Measurements from ENCODE around the gene MALSU1.

MALSU1 gene

GRCh38 chr7:23279819-23280525, 19.2 kb upstream of the MALSU1 start:
- no peak for DNase-seq (ENCODE audit: low read depth, low spot score)
- H3K27ac ChIP-seq: no peak overlapping the region

GRCh38 chr7:23283086-23283485, 16.1 kb upstream of the MALSU1 start:
- TF ChIP-seq POLR2AphosphoS5 (IDR thresholded peaks at IDR 0.05; ENCODE audit: borderline replicate concordance, low read depth, low read length) (no peak), EZH2 (IDR thresholded peaks at IDR 0.05) (no peak), FOXP2 (optimal IDR thresholded peaks at IDR 0.05; ENCODE audit: control extremely low read depth, extremely low read length, insufficient read depth) (no peak)
- no peak overlapping the region for H3K4me3 ChIP-seq

More at GRCh38 chr7:23279819-23280525, 19.2 kb upstream of the MALSU1 start:
- Histone ChIP-seq H3K9me3 (ENCODE audit: low read depth, low read length) (no peaks in the 10 kb centered on the region), H3K9ac (ENCODE audit: insufficient read length) (no peak overlapping the region), H3K36me3 (ENCODE audit: insufficient read depth, low read length) (no peaks in the 10 kb centered on the region), H3K4me3 (no peak overlapping the region)
- no peak for TF ChIP-seq FOXP2 (optimal IDR thresholded peaks at IDR 0.05; ENCODE audit: control extremely low read depth, extremely low read length, insufficient read depth)
- TF ChIP-seq EZH2 (IDR thresholded peaks at IDR 0.05): no peak
- no peak for TF ChIP-seq POLR2AphosphoS5 (IDR thresholded peaks at IDR 0.05; ENCODE audit: borderline replicate concordance, low read depth, low read length)

GRCh38 chr7:23284871-23285270, 14.3 kb upstream of the MALSU1 start:
- H3K9me3 ChIP-seq (ENCODE audit: low read depth, low read length): no peaks in the 10 kb centered on the region
- TF ChIP-seq FOXP2 (optimal IDR thresholded peaks at IDR 0.05; ENCODE audit: control extremely low read depth, extremely low read length, insufficient read depth): no peak
- TF ChIP-seq EZH2 (IDR thresholded peaks at IDR 0.05): no peak
- TF ChIP-seq POLR2AphosphoS5 (IDR thresholded peaks at IDR 0.05; ENCODE audit: borderline replicate concordance, low read depth, low read length): no peak
- no peak overlapping the region for H3K27ac ChIP-seq

More at GRCh38 chr7:23283086-23283485, 16.1 kb upstream of the MALSU1 start:
- no peaks in the 10 kb centered on the region for H3K36me3 ChIP-seq (ENCODE audit: insufficient read depth, low read length)
- H3K9me3 ChIP-seq (ENCODE audit: low read depth, low read length): no peaks in the 10 kb centered on the region
- DNase-seq (ENCODE audit: low read depth, low spot score): no peak
- no peak overlapping the region for H3K9ac ChIP-seq (ENCODE audit: insufficient read length)
- H3K27ac ChIP-seq: no peak overlapping the region

GRCh38 chr7:23285657-23286646, 13.2 kb upstream of the MALSU1 start:
- no peak overlapping the region for H3K27ac ChIP-seq
- no peak overlapping the region for H3K9ac ChIP-seq (ENCODE audit: insufficient read length)
- H3K9me3 ChIP-seq (ENCODE audit: low read depth, low read length): no peaks in the 10 kb centered on the region
- DNase-seq (ENCODE audit: low read depth, low spot score): no peak
- TF ChIP-seq EZH2 (IDR thresholded peaks at IDR 0.05) (no peak), POLR2AphosphoS5 (IDR thresholded peaks at IDR 0.05; ENCODE audit: borderline replicate concordance, low read depth, low read length) (no peak), FOXP2 (optimal IDR thresholded peaks at IDR 0.05; ENCODE audit: control extremely low read depth, extremely low read length, insufficient read depth) (no peak)
- no peak overlapping the region for H3K4me3 ChIP-seq
- H3K36me3 ChIP-seq (ENCODE audit: insufficient read depth, low read length): no peaks in the 10 kb centered on the region

More at GRCh38 chr7:23284871-23285270, 14.3 kb upstream of the MALSU1 start:
- no peak for DNase-seq (ENCODE audit: low read depth, low spot score)
- H3K36me3 ChIP-seq (ENCODE audit: insufficient read depth, low read length): no peaks in the 10 kb centered on the region
- H3K4me3 ChIP-seq: no peak overlapping the region
- no peak overlapping the region for H3K9ac ChIP-seq (ENCODE audit: insufficient read length)

GRCh38 chr7:23287612-23288011, 11.5 kb upstream of the MALSU1 start:
- H3K36me3 ChIP-seq (ENCODE audit: insufficient read depth, low read length): no peaks in the 10 kb centered on the region
- no peak for DNase-seq (ENCODE audit: low read depth, low spot score)
- no peak overlapping the region for H3K27ac ChIP-seq
- H3K9ac ChIP-seq (ENCODE audit: insufficient read length): no peak overlapping the region
- H3K4me3 ChIP-seq: no peak overlapping the region
- TF ChIP-seq POLR2AphosphoS5 (IDR thresholded peaks at IDR 0.05; ENCODE audit: borderline replicate concordance, low read depth, low read length): no peak
- no peak for TF ChIP-seq EZH2 (IDR thresholded peaks at IDR 0.05)
- TF ChIP-seq FOXP2 (optimal IDR thresholded peaks at IDR 0.05; ENCODE audit: control extremely low read depth, extremely low read length, insufficient read depth): no peak
- H3K9me3 ChIP-seq (ENCODE audit: low read depth, low read length): no peaks in the 10 kb centered on the region

- no peak overlapping the region for H3K4me3 ChIP-seq
- no peak overlapping the region for H3K9ac ChIP-seq (ENCODE audit: insufficient read length)
- H3K9me3 ChIP-seq (ENCODE audit: low read depth, low read length): no peaks in the 10 kb centered on the region
- no peak for DNase-seq (ENCODE audit: low read depth, low spot score)
- H3K36me3 ChIP-seq (ENCODE audit: insufficient read depth, low read length): no peaks in the 10 kb centered on the region
- H3K27ac ChIP-seq: no peak overlapping the region
- TF ChIP-seq EZH2 (IDR thresholded peaks at IDR 0.05): no peak
- no peak for TF ChIP-seq FOXP2 (optimal IDR thresholded peaks at IDR 0.05; ENCODE audit: control extremely low read depth, extremely low read length, insufficient read depth)
- TF ChIP-seq POLR2AphosphoS5 (IDR thresholded peaks at IDR 0.05; ENCODE audit: borderline replicate concordance, low read depth, low read length): no peak
Observed at GRCh38 chr7:23290993-23291392, 8.1 kb upstream of the MALSU1 start.

GRCh38 chr7:23291957-23292560, 7.1 kb upstream of the MALSU1 start:
- TF ChIP-seq POLR2AphosphoS5 (IDR thresholded peaks at IDR 0.05; ENCODE audit: borderline replicate concordance, low read depth, low read length) (no peak), EZH2 (IDR thresholded peaks at IDR 0.05) (no peak), FOXP2 (optimal IDR thresholded peaks at IDR 0.05; ENCODE audit: control extremely low read depth, extremely low read length, insufficient read depth) (no peak)
- Histone ChIP-seq H3K36me3 (ENCODE audit: insufficient read depth, low read length) (no peaks in the 10 kb centered on the region), H3K9ac (ENCODE audit: insufficient read length) (no peak overlapping the region), H3K4me3 (no peak overlapping the region), H3K9me3 (ENCODE audit: low read depth, low read length) (no peaks in the 10 kb centered on the region), H3K27ac (0 out of 2 replicates have a peak overlapping the region, but pooled peaks have one; percentile 4)
- no peak for DNase-seq (ENCODE audit: low read depth, low spot score)

GRCh38 chr7:23292623-23293022, 6.5 kb upstream of the MALSU1 start:
- Histone ChIP-seq H3K4me3 (no peak overlapping the region), H3K36me3 (ENCODE audit: insufficient read depth, low read length) (no peaks in the 10 kb centered on the region), H3K9ac (ENCODE audit: insufficient read length) (no peak overlapping the region), H3K27ac (no peak overlapping the region), H3K9me3 (ENCODE audit: low read depth, low read length) (no peaks in the 10 kb centered on the region)
- DNase-seq (ENCODE audit: low read depth, low spot score): no peak
- no peak for TF ChIP-seq EZH2 (IDR thresholded peaks at IDR 0.05)
- TF ChIP-seq POLR2AphosphoS5 (IDR thresholded peaks at IDR 0.05; ENCODE audit: borderline replicate concordance, low read depth, low read length): no peak
- TF ChIP-seq FOXP2 (optimal IDR thresholded peaks at IDR 0.05; ENCODE audit: control extremely low read depth, extremely low read length, insufficient read depth): no peak

Measured in SK-N-MC (cell line).